ENCODE data around the gene KATNB1. TPM values are rescaled to one million over a fixed set of nuclear protein-coding genes. Genes with fewer than 3 reads are reported as not detected.
A peak's percentile ranks its signal among the peaks of the same experiment; 100 is the strongest.

The KATNB1 gene
- total and polyA plus RNA-seq, 2 of the 8 experiments (the other 6 are each of a cell fraction or from before 2014, with no cell fraction given) = 50.2 to 60.4 TPM

- Histone ChIP-seq H3K79me1 (ENCODE audit: low read depth, low read length) (no peaks in the 10 kb centered on the region), H3K27ac (ENCODE audit: low read depth, low read length) (no peak overlapping the region; the same call in 1 of the 2 replicates), H3K14ac (ENCODE audit: insufficient read length) (no peak overlapping the region)
- TF ChIP-seq TAF1 (IDR thresholded peaks at IDR 0.05; ENCODE audit: low read depth, low read length) (no peak), KDM5A (IDR thresholded peaks at IDR 0.05; ENCODE audit: low read length) (no peak), EP300 (IDR thresholded peaks at IDR 0.05; ENCODE audit: borderline replicate concordance in 1 of 2, low read depth in 2 of 2, low read length in 2 of 2) (no peak), GTF2F1 (IDR thresholded peaks at IDR 0.05; ENCODE audit: borderline replicate concordance, low read depth, low read length) (no peak), SIX5 (IDR thresholded peaks at IDR 0.05; ENCODE audit: low read depth, low read length) (no peak), CTCF (IDR thresholded peaks at IDR 0.05; ENCODE audit: control extremely low read depth in 1 of 3, insufficient read depth in 1 of 3, low read depth in 1 of 3, low read length in 3 of 3) (no peak), E2F6 (IDR thresholded peaks at IDR 0.05) (no peak), CTBP2 (IDR thresholded peaks at IDR 0.05; ENCODE audit: borderline replicate concordance, insufficient read depth, insufficient read length, low read length) (no peak), TCF12 (IDR thresholded peaks at IDR 0.05; ENCODE audit: low read depth, low read length) (no peak), FOSL1 (IDR thresholded peaks at IDR 0.05; ENCODE audit: insufficient read depth, low read depth, low read length) (no peak)
These were observed 28.4 kb downstream of the KATNB1 start for GRCh38 chr16:57764006-57764340.

More at GRCh38 chr16:57764006-57764340, 28.4 kb downstream of the KATNB1 start:
- H2AFZ ChIP-seq (ENCODE audit: low read length) = no peak overlapping the region
- H4K5ac ChIP-seq (ENCODE audit: insufficient read length, low read depth, low read length) = no peak overlapping the region
- no peak overlapping the region for H3K4me3 ChIP-seq (ENCODE audit: extremely low read depth in 1 of 4, insufficient read depth in 2 of 4, low read depth in 3 of 4, low read length in 4 of 4)
- no peaks in the 10 kb centered on the region for H3K36me3 ChIP-seq (ENCODE audit: control insufficient read depth in 2 of 4, insufficient read depth in 4 of 4, low read length in 3 of 4)
- DNase-seq (ENCODE audit: low read depth in 1 of 2, low spot score in 2 of 2) = no peak
- FAIRE-seq = no peak
- H3K9ac ChIP-seq (replicated peaks in 1 of 4; ENCODE audit: extremely low read depth in 1 of 4, low read depth in 3 of 4, low read length in 3 of 4) = no peak overlapping the region
- peak overlapping the region; percentile 73 for H4K91ac ChIP-seq (replicated peaks; ENCODE audit: insufficient read length, low read length)
- H2AK5ac ChIP-seq (ENCODE audit: low read depth, low read length) = no peak overlapping the region
- H3K27me3 ChIP-seq (replicated peaks in 1 of 4; ENCODE audit: control insufficient read depth in 3 of 4, extremely low read depth in 1 of 4, insufficient read depth in 3 of 4, low read length in 3 of 4) = no peaks in the 10 kb centered on the region; a peak in 1 of 7 replicates
- H4K8ac ChIP-seq (ENCODE audit: extremely low read depth, insufficient read depth, low read length) = no peak overlapping the region; the same call in 1 of the 2 replicates
- CTCF ChIA-PET (ENCODE audit: partially characterized antibody) = interaction anchor here (0.7 kb wide), 1 partner anchor 12 kb away, joined by 3 read pairs; no protein-coding TSS in a partner anchor
- no peak overlapping the region for H2BK20ac ChIP-seq (ENCODE audit: low read length)
- no peak overlapping the region for H3K56ac ChIP-seq (replicated peaks; ENCODE audit: insufficient read length, low read depth, low read length)
- H3K9me3 ChIP-seq (ENCODE audit: insufficient read depth in 2 of 2, low read depth in 1 of 2, low read length in 1 of 2) = no peaks in the 10 kb centered on the region
- WGBS, 2 experiments (ENCODE audit: extremely low coverage in 1 of 2, insufficient coverage in 1 of 2, insufficient read length in 1 of 2, insufficient replicate concordance in 2 of 2, low coverage in 1 of 2, low lambda C conversion rate in 2 of 2, missing lambda C conversion rate in 1 of 2) = 91% methylated on average over 9 of the region's 9 CpGs; no CpG with 5 or more reads in 1 of the 2 experiments
- no peak overlapping the region for H3K4ac ChIP-seq (replicated peaks; ENCODE audit: insufficient read length, low read depth, low read length)
- POLR2A ChIA-PET (ENCODE audit: partially characterized antibody) = interaction anchor here (1.0 kb wide), 1 partner anchor 29 kb away, joined by 8 read pairs; the partner anchor contains the start of gene KATNB1
- no peak overlapping the region for H2BK120ac ChIP-seq (replicated peaks; ENCODE audit: low read depth, low read length)
- H2BK15ac ChIP-seq (ENCODE audit: low read length) = peak overlapping the region; percentile 46; the same call in 1 of the 2 replicates
- H4K20me1 ChIP-seq (replicated peaks in 1 of 2; ENCODE audit: control insufficient read depth in 1 of 2, insufficient read depth in 2 of 2, low read length in 2 of 2) = no peaks in the 10 kb centered on the region
- peak overlapping the region; percentile 66 for H2BK5ac ChIP-seq (ENCODE audit: low read depth, low read length)
- no peak overlapping the region for H3K23ac ChIP-seq (ENCODE audit: insufficient read length)
- H3K79me2 ChIP-seq (ENCODE audit: control insufficient read depth in 1 of 2, insufficient read depth in 2 of 2, low read length in 2 of 2) = no peaks in the 10 kb centered on the region
- H2BK12ac ChIP-seq (ENCODE audit: low read depth, low read length) = peak overlapping the region; percentile 94; the same call in 1 of the 2 replicates
- H3K23me2 ChIP-seq (ENCODE audit: low read depth, low read length) = no peaks in the 10 kb centered on the region
- peaks cover 0 to 15% (median 3%) of the 10 kb centered on the region in 4 experiments; a peak in 4 of 7 replicates for H3K4me1 ChIP-seq (replicated peaks in 1 of 4; ENCODE audit: control insufficient read depth in 3 of 4, insufficient read depth in 4 of 4, low read length in 3 of 4)
- H3K18ac ChIP-seq (ENCODE audit: extremely low read depth, low read length) = no peak overlapping the region; the same call in 1 of the 2 replicates
- H3K4me2 ChIP-seq (ENCODE audit: insufficient read depth in 1 of 2, low read depth in 2 of 2, low read length in 2 of 2) = no peak overlapping the region

All from H1 (cell line).